IMR-90 (cell line): ENCODE data around the gene MFNG. TPM values are rescaled to one million over a fixed set of nuclear protein-coding genes. Genes with fewer than 3 reads are reported as not detected.

ENCODE experiments used
- ATAC-seq: fragments of 200-7000 bp; cut with Tn5 transposase; 2 replicates; pipeline ENCODE4 v1.9.1; 2020; ENCODE audit warnings: low read depth, mild to moderate bottlenecking, moderate library complexity
- BruUV-seq: library from RNA; stranded (reverse); fragments of 400-500 nt; replicated peaks from 2 replicates; lab custom pipeline; 2021; lab: Mats Ljungman, UMichigan
- CTCF ChIA-PET: fragments of 300-600 bp; formaldehyde crosslinking; extraction: SDS; loops from one replicate; lab custom pipeline; 2021; ENCODE audit warnings: antibody characterized with exemption; lab: Yijun Ruan, JAX
- POLR2A ChIA-PET: fragments of 300-600 bp; sonication (Branson Sonifier 250); formaldehyde crosslinking; loops from one replicate; lab custom pipeline; 2022; ENCODE audit warnings: antibody characterized with exemption; ENCODE audit not compliant: unreplicated experiment; lab: Charles Lee
- DNase-seq: peaks from one replicate; pipeline ENCODE4 v3.0.0; 2013
- H2AFZ ChIP-seq: replicated peaks from 2 replicates; pipeline ENCODE3; 2013; ENCODE audit warnings: low read length, mild to moderate bottlenecking; ENCODE audit not compliant: poor library complexity
- H2AK5ac ChIP-seq: 2 replicates; pipeline ENCODE4 v1.6.1; 2013; ENCODE audit warnings: low read depth, low read length, inconsistent platforms
- H2AK9ac ChIP-seq: replicated peaks from 2 replicates; pipeline ENCODE3; 2013; ENCODE audit warnings: mild to moderate bottlenecking, low read depth, low read length, moderate library complexity; ENCODE audit not compliant: poor library complexity
- H2BK120ac ChIP-seq: 2 replicates; pipeline ENCODE4 v1.6.1; 2013; ENCODE audit warnings: low read depth, low read length, inconsistent platforms
- H2BK15ac ChIP-seq: 3 replicates; pipeline ENCODE4 v1.6.1; 2013; ENCODE audit warnings: low read depth, low read length, inconsistent platforms
- H2BK20ac ChIP-seq: 2 replicates; pipeline ENCODE4 v1.6.1; 2013; ENCODE audit warnings: low read depth, mild to moderate bottlenecking, inconsistent platforms, low read length, moderate library complexity
- H2BK5ac ChIP-seq: 2 replicates; pipeline ENCODE4 v1.6.1; 2013; ENCODE audit warnings: mild to moderate bottlenecking, low read depth, low read length, inconsistent platforms; ENCODE audit not compliant: poor library complexity, severe bottlenecking
- H3K14ac ChIP-seq: replicated peaks from 2 replicates; pipeline ENCODE4 v1.6.1; 2013; ENCODE audit warnings: low read depth, low read length, inconsistent platforms
- H3K18ac ChIP-seq: 2 replicates; pipeline ENCODE4 v1.6.1; 2013; ENCODE audit warnings: low read depth, low read length, control low read depth
- H3K23ac ChIP-seq: 2 replicates; pipeline ENCODE4 v1.6.1; 2013; ENCODE audit warnings: low read depth, low read length, inconsistent platforms
- H3K27ac ChIP-seq: 2 replicates; pipeline ENCODE4 v1.5.1; 2013; ENCODE audit warnings: mild to moderate bottlenecking, control low read depth, low read length; ENCODE audit not compliant: insufficient read depth
- H3K27me3 ChIP-seq: 2 replicates; pipeline ENCODE4 v1.6.1; 2013; ENCODE audit warnings: low read length; ENCODE audit not compliant: control insufficient read depth, insufficient read depth
- H3K36me3 ChIP-seq: 2 replicates; pipeline ENCODE4 v1.6.1; 2013; ENCODE audit warnings: low read length, mixed read lengths; ENCODE audit not compliant: control insufficient read depth, insufficient read depth
- H3K4ac ChIP-seq: 2 replicates; pipeline ENCODE4 v1.6.1; 2013; ENCODE audit warnings: low read depth, low read length, inconsistent platforms
- H3K4me1 ChIP-seq: 2 replicates; pipeline ENCODE4 v1.6.1; 2013; ENCODE audit warnings: low read length, mixed read lengths; ENCODE audit not compliant: control insufficient read depth, insufficient read depth
- H3K4me2 ChIP-seq: 2 replicates; pipeline ENCODE4 v1.6.1; 2013; ENCODE audit warnings: low read depth, mild to moderate bottlenecking, control low read depth, low read length, moderate library complexity
- H3K4me3 ChIP-seq: 2 replicates; pipeline ENCODE4 v1.5.1; 2013; ENCODE audit warnings: low read depth, mild to moderate bottlenecking, control low read depth, low read length, moderate library complexity; ENCODE audit not compliant: insufficient read depth
- H3K56ac ChIP-seq: 2 replicates; pipeline ENCODE4 v1.6.1; 2013; ENCODE audit warnings: low read length, inconsistent platforms; ENCODE audit not compliant: insufficient read depth; ENCODE audit errors: extremely low read depth
- H3K79me1 ChIP-seq, 2 experiments: 2 replicates each; pipeline ENCODE4 v1.6.1; 2013; ENCODE audit warnings: low read length in 2 of 2, inconsistent platforms in 1 of 2, low read depth in 1 of 2
- H3K9ac ChIP-seq: 2 replicates; pipeline ENCODE4 v1.6.1; 2013; ENCODE audit warnings: low read depth, low read length, control low read depth
- H3K9me1 ChIP-seq: 2 replicates; pipeline ENCODE4 v1.6.1; 2013; ENCODE audit warnings: low read length, inconsistent platforms; ENCODE audit not compliant: insufficient read depth
- H3K9me3 ChIP-seq: 2 replicates; pipeline ENCODE4 v1.6.1; 2013; ENCODE audit warnings: low read length; ENCODE audit not compliant: control insufficient read depth, insufficient read depth
- H4K20me1 ChIP-seq: 2 replicates; pipeline ENCODE4 v1.6.1; 2013; ENCODE audit warnings: low read length, inconsistent platforms; ENCODE audit not compliant: insufficient read depth
- H4K5ac ChIP-seq: 2 replicates; pipeline ENCODE4 v1.6.1; 2013; ENCODE audit warnings: mild to moderate bottlenecking, low read depth, low read length, control low read depth
- H4K8ac ChIP-seq, 2 experiments: 2 replicates each; pipeline ENCODE4 v1.6.1; 2013; ENCODE audit warnings: low read depth in 2 of 2, low read length in 2 of 2, control low read depth in 1 of 2, inconsistent platforms in 1 of 2
- H4K91ac ChIP-seq: 2 replicates; pipeline ENCODE4 v1.6.1; 2013; ENCODE audit warnings: low read depth, low read length, inconsistent platforms; ENCODE audit not compliant: insufficient read depth
- BHLHE40 ChIP-seq: fragments of 150-350 bp; IDR thresholded peaks from 2 replicates; pipeline ENCODE4 v1.6.1; 2016; ENCODE audit warnings: mild to moderate bottlenecking, low read depth, low read length
- CEBPB ChIP-seq: IDR thresholded peaks from 2 replicates; pipeline ENCODE4 v1.6.1; 2012; ENCODE audit warnings: low read depth, low read length, improper control_type of control experiment
- MXI1 ChIP-seq: IDR thresholded peaks from 2 replicates; pipeline ENCODE4 v1.6.1; 2012; ENCODE audit warnings: low read depth, mild to moderate bottlenecking, low read length, moderate library complexity, borderline replicate concordance
- whole genome bisulfite sequencing, 2 experiments: methylation state at CpG; one replicate each; pipeline versions ENCODE4 v1.1.5 to v1.1.7; 2013; ENCODE audit warnings: missing lambda C conversion rate in 2 of 2; ENCODE audit not compliant: insufficient read length in 1 of 2; ENCODE audit errors: extremely low coverage in 2 of 2; 5-methylcytosine and 5-hydroxymethylcytosine counted together
- dilution Hi-C: fragments of 300-500 bp; cut with HindIII; formaldehyde crosslinking; loops from one replicate; pipeline ENCODE4 v1.14.3; 2018; ENCODE audit warnings: low sequenced_read_pairs; ENCODE audit not compliant: unreplicated experiment
- in situ Hi-C: fragments of 300-500 bp; cut with MboI; formaldehyde crosslinking; loops from 3 replicates; pipeline ENCODE4 v1.14.3; 2019; ENCODE audit warnings: low sequenced_read_pairs, inconsistent platforms, mixed read lengths
- intact Hi-C: fragments of 100-400 bp; cut with micrococcal nuclease; formaldehyde crosslinking; loops from 2 replicates; pipeline ENCODE4 v1.10.0; 2022
- polyA plus RNA-seq, 3 experiments: library from polyadenylated mRNA; depleted of rRNA; stranded (reverse); fragments of >200 nt; gene quantifications; 2 replicates each; pipeline ENCODE4 v1.2.3, GENCODE V29; 2012; ENCODE audit warnings: low replicate concordance in 1 of 3
- total RNA-seq: library from RNA; depleted of rRNA; stranded (reverse); fragments of >200 nt; gene quantifications from 2 replicates; pipeline ENCODE4 v1.2.3, GENCODE V29; 2012
- TF ChIP-seq, protein P1 (sequence below): fragments of 150-350 bp; IDR thresholded peaks from 2 replicates; pipeline ENCODE4 v1.6.1; 2016; ENCODE audit warnings: low read depth, mild to moderate bottlenecking, low read length, moderate library complexity, borderline replicate concordance

The MFNG gene
- total and polyA plus RNA-seq, 2 of the 4 experiments (the other 2 are of a cell fraction) = 0.15 TPM; not detected in 1

DNA sequence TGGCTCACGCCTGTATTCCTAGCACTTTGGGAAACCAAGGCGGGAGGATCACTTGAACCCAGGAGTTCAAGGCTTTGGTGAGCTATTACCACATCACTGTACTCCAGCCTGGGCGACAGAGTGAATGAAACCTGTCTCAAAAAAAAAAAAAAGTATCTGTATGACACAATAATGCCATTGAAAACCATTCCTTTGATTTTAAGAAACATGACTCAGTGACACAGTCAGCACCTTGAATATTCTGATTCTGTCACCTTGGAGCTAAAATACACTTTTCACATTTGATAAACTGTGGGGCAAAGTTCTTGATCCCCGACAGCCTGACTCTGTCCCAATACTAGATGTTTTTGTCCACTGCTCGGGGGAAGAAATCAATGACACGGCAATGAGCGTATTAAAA lies 42.2 kb downstream of the MFNG start:
- no peak overlapping the region for H2BK5ac ChIP-seq
- no peak for ATAC-seq
- H3K9me1 ChIP-seq = no peaks in the 10 kb centered on the region
- no peaks in the 10 kb centered on the region for H4K20me1 ChIP-seq
- no peak overlapping the region for H3K4me3 ChIP-seq
- H3K14ac ChIP-seq = no peak overlapping the region
- intact Hi-C loops (no loop called here), in situ Hi-C loops (no loop called here), dilution Hi-C loops (no loop called here)
- H3K4ac ChIP-seq = no peak overlapping the region
- ChIA-PET CTCF (no interaction called here), POLR2A (no interaction called here)
- no peak overlapping the region for H4K8ac ChIP-seq
- no peak overlapping the region for H3K56ac ChIP-seq
- no peak overlapping the region for H3K27ac ChIP-seq
- H3K9ac ChIP-seq = no peak overlapping the region
- H3K9me3 ChIP-seq = peaks cover 9% of the 10 kb centered on the region
- 0 out of 2 replicates have a peak, but pooled peaks cover 2% of the 10 kb centered on the region for H3K27me3 ChIP-seq
- no peak overlapping the region for H3K23ac ChIP-seq
- BruUV-seq = no TSS peak
- no peaks in the 10 kb centered on the region for H3K4me1 ChIP-seq
- no peak for TF ChIP-seq MXI1
- TF ChIP-seq, protein P1, sequence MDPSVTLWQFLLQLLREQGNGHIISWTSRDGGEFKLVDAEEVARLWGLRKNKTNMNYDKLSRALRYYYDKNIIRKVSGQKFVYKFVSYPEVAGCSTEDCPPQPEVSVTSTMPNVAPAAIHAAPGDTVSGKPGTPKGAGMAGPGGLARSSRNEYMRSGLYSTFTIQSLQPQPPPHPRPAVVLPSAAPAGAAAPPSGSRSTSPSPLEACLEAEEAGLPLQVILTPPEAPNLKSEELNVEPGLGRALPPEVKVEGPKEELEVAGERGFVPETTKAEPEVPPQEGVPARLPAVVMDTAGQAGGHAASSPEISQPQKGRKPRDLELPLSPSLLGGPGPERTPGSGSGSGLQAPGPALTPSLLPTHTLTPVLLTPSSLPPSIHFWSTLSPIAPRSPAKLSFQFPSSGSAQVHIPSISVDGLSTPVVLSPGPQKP = no peak
- no peak for TF ChIP-seq BHLHE40
- no peak for TF ChIP-seq CEBPB
- no peak overlapping the region for H3K4me2 ChIP-seq
- H2AFZ ChIP-seq = no peak overlapping the region
- no peak overlapping the region for H4K5ac ChIP-seq
- H2AK5ac ChIP-seq = no peak overlapping the region
- WGBS, 2 experiments = 75% methylated on average over 5 of the region's 7 CpGs; no CpG with 5 or more reads in 1 of the 2 experiments
- no peak overlapping the region for H4K91ac ChIP-seq
- no peak overlapping the region for H2BK20ac ChIP-seq
- H3K36me3 ChIP-seq = no peaks in the 10 kb centered on the region
- no peaks in the 10 kb centered on the region for H3K79me1 ChIP-seq
- no peak overlapping the region for H3K18ac ChIP-seq
- no peak overlapping the region for H2BK120ac ChIP-seq
- H2AK9ac ChIP-seq = no peak overlapping the region
- H2BK15ac ChIP-seq = no peak overlapping the region
- DNase-seq = no peak
